HL-60 (cell line): ENCODE results near the gene TOMM20.

Source experiments
- CTCF ChIP-seq: IDR thresholded peaks from one replicate; pipeline ENCODE4 v1.5.1; 2011; ENCODE audit warnings: low read length, control low read depth, inconsistent platforms; ENCODE audit not compliant: insufficient read depth
- TF ChIP-seq, protein P1 (sequence below): IDR thresholded peaks from 2 replicates; pipeline ENCODE4 v1.6.1; 2012; ENCODE audit warnings: low read depth; ENCODE audit not compliant: insufficient replicate concordance

- no peak for TF ChIP-seq CTCF
- TF ChIP-seq, protein P1, sequence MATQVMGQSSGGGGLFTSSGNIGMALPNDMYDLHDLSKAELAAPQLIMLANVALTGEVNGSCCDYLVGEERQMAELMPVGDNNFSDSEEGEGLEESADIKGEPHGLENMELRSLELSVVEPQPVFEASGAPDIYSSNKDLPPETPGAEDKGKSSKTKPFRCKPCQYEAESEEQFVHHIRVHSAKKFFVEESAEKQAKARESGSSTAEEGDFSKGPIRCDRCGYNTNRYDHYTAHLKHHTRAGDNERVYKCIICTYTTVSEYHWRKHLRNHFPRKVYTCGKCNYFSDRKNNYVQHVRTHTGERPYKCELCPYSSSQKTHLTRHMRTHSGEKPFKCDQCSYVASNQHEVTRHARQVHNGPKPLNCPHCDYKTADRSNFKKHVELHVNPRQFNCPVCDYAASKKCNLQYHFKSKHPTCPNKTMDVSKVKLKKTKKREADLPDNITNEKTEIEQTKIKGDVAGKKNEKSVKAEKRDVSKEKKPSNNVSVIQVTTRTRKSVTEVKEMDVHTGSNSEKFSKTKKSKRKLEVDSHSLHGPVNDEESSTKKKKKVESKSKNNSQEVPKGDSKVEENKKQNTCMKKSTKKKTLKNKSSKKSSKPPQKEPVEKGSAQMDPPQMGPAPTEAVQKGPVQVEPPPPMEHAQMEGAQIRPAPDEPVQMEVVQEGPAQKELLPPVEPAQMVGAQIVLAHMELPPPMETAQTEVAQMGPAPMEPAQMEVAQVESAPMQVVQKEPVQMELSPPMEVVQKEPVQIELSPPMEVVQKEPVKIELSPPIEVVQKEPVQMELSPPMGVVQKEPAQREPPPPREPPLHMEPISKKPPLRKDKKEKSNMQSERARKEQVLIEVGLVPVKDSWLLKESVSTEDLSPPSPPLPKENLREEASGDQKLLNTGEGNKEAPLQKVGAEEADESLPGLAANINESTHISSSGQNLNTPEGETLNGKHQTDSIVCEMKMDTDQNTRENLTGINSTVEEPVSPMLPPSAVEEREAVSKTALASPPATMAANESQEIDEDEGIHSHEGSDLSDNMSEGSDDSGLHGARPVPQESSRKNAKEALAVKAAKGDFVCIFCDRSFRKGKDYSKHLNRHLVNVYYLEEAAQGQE, result no peak
These were observed 3.3 kb upstream of the TOMM20 start for GRCh38 chr1:235131961-235132360.
